Pons (tissue), 1 donor: ENCODE data around the gene TCFL5.

Experiments used
- DNase-seq: peaks from one replicate; pipeline ENCODE4 v3.0.0-alpha.2; 2016; ENCODE audit warnings: low spot score

The TCFL5 gene

GRCh38 chr20:62811320-62811719 lies 50.3 kb downstream of the TCFL5 start:
- no peak for DNase-seq

GRCh38 chr20:62809530-62810428 lies 51.8 kb downstream of the TCFL5 start:
- no peak for DNase-seq

GRCh38 chr20:62808211-62808865 lies 53.3 kb downstream of the TCFL5 start:
- DNase-seq: no peak

- no peak for DNase-seq
These were observed 54.0 kb downstream of the TCFL5 start for GRCh38 chr20:62807444-62808210.

- no peak for DNase-seq
These were observed 55.1 kb downstream of the TCFL5 start for GRCh38 chr20:62806383-62807050.

GRCh38 chr20:62805711-62806382 lies 55.8 kb downstream of the TCFL5 start:
- DNase-seq: no peak

GRCh38 chr20:62805155-62805710 lies 56.4 kb downstream of the TCFL5 start:
- DNase-seq: no peak

- no peak for DNase-seq
These were observed 56.9 kb downstream of the TCFL5 start, which contains the start of gene OGFR for GRCh38 chr20:62804627-62805154. Gene OGFR, plus strand, starts transcription at chr20:62804835. Its CDS starts 25 bp downstream, at chr20:62804860.

GRCh38 chr20:62804021-62804626 lies 57.5 kb downstream of the TCFL5 start:
- DNase-seq: no peak

GRCh38 chr20:62802026-62802712 lies 59.5 kb downstream of the TCFL5 start:
- no peak for DNase-seq

GRCh38 chr20:62801284-62802010 lies 60.2 kb downstream of the TCFL5 start:
- DNase-seq: no peak

- no peak for DNase-seq
These were observed 61.0 kb downstream of the TCFL5 start for GRCh38 chr20:62800314-62801259.

- no peak for DNase-seq
These were observed 61.7 kb downstream of the TCFL5 start for GRCh38 chr20:62799873-62800272.

GRCh38 chr20:62799459-62799858 lies 62.2 kb downstream of the TCFL5 start:
- DNase-seq: no peak

- no peak for DNase-seq
These were observed 62.6 kb downstream of the TCFL5 start for GRCh38 chr20:62799036-62799435.

GRCh38 chr20:62797671-62798532 lies 63.7 kb downstream of the TCFL5 start:
- DNase-seq: no peak
